Loucy (cell line): Measurements from ENCODE around the gene OR6J1.

Source experiments
- H2AFZ ChIP-seq: fragments of 200-600 bp; sonication (generic); 2 replicates; pipeline ENCODE4 v1.6.0; 2016; ENCODE audit warnings: antibody characterized with exemption, mild to moderate bottlenecking, low read length, moderate library complexity
- H3F3A ChIP-seq: fragments of 200-600 bp; 2 replicates; pipeline ENCODE4 v1.6.0; 2016; ENCODE audit warnings: antibody characterized with exemption, low read depth, mild to moderate bottlenecking
- H3K27me3 ChIP-seq: fragments of 200-600 bp; sonication (generic); 2 replicates; pipeline ENCODE4 v1.6.1; 2014; ENCODE audit warnings: low read length, mild to moderate bottlenecking; ENCODE audit not compliant: insufficient read depth, poor library complexity, severe bottlenecking
- H3K36me3 ChIP-seq: fragments of 200-600 bp; sonication (generic); 2 replicates; pipeline ENCODE4 v1.6.1; 2016; ENCODE audit warnings: low read length; ENCODE audit not compliant: insufficient read depth
- H3K4me1 ChIP-seq: fragments of 200-600 bp; sonication (generic); 2 replicates; pipeline ENCODE4 v1.5.1; 2014; ENCODE audit warnings: low read length, mild to moderate bottlenecking; ENCODE audit not compliant: insufficient read depth, poor library complexity, severe bottlenecking
- H3K4me2 ChIP-seq: fragments of 200-600 bp; sonication (generic); 2 replicates; pipeline ENCODE4 v1.6.0; 2014; ENCODE audit warnings: antibody characterized with exemption, low read length, low read depth, mild to moderate bottlenecking; ENCODE audit not compliant: poor library complexity, severe bottlenecking
- H3K4me3 ChIP-seq: fragments of 200-600 bp; sonication (generic); 2 replicates; pipeline ENCODE4 v1.5.1; 2014; ENCODE audit warnings: low read length, mild to moderate bottlenecking, mixed read lengths; ENCODE audit not compliant: poor library complexity, severe bottlenecking
- H3K79me2 ChIP-seq: fragments of 200-600 bp; sonication (generic); 2 replicates; pipeline ENCODE4 v1.6.1; 2014; ENCODE audit warnings: low read length; ENCODE audit not compliant: insufficient read depth
- H3K9ac ChIP-seq: fragments of 200-600 bp; sonication (generic); 2 replicates; pipeline ENCODE4 v1.6.0; 2014; ENCODE audit warnings: mild to moderate bottlenecking, low read depth, low read length, moderate library complexity; ENCODE audit not compliant: poor library complexity, severe bottlenecking
- H3K9me2 ChIP-seq: fragments of 200-600 bp; sonication (generic); replicated peaks from 2 replicates; pipeline ENCODE4 v1.6.1; 2016; ENCODE audit warnings: low read depth, low read length, mixed read lengths
- H3K9me3 ChIP-seq: fragments of 200-600 bp; sonication (generic); 2 replicates; pipeline ENCODE4 v1.6.1; 2014; ENCODE audit warnings: mild to moderate bottlenecking, antibody characterized with exemption, low read length, low read depth; ENCODE audit not compliant: insufficient read depth
- H4K20me1 ChIP-seq: fragments of 200-600 bp; sonication (generic); 2 replicates; pipeline ENCODE4 v1.6.0; 2014; ENCODE audit warnings: antibody characterized with exemption, low read length, mild to moderate bottlenecking; ENCODE audit not compliant: insufficient read depth, poor library complexity, severe bottlenecking
- CTCF ChIP-seq: fragments of 200-600 bp; sonication (generic); conservative IDR thresholded peaks from 2 replicates; pipeline ENCODE4 v1.5.1; 2014; ENCODE audit warnings: mild to moderate bottlenecking, antibody characterized with exemption, low read length
- EZH2phosphoT487 ChIP-seq: fragments of 200-600 bp; IDR thresholded peaks from 2 replicates; pipeline ENCODE4 v1.6.1; 2018; ENCODE audit warnings: antibody characterized with exemption, mild to moderate bottlenecking, moderate library complexity, borderline replicate concordance

The OR6J1 gene

GRCh38 chr14:22630486-22630885, 13.7 kb downstream of the OR6J1 start:
- H3K9ac ChIP-seq, result no peak overlapping the region
- no peaks in the 10 kb centered on the region for H3F3A ChIP-seq
- no peak overlapping the region for H3K4me3 ChIP-seq
- H3K79me2 ChIP-seq, result no peaks in the 10 kb centered on the region
- no peaks in the 10 kb centered on the region for H4K20me1 ChIP-seq
- peaks cover 3% of the 10 kb centered on the region for H3K27me3 ChIP-seq
- H3K9me3 ChIP-seq, result no peaks in the 10 kb centered on the region
- no peak for TF ChIP-seq EZH2phosphoT487
- no peak for TF ChIP-seq CTCF
- no peak overlapping the region for H3K4me2 ChIP-seq
- H3K36me3 ChIP-seq, result no peaks in the 10 kb centered on the region
- no peaks in the 10 kb centered on the region for H3K4me1 ChIP-seq
- H2AFZ ChIP-seq, result no peak overlapping the region
- no peaks in the 10 kb centered on the region for H3K9me2 ChIP-seq

- peaks cover 3% of the 10 kb centered on the region for H3K27me3 ChIP-seq
- H3K9me3 ChIP-seq, result no peaks in the 10 kb centered on the region
- H4K20me1 ChIP-seq, result no peaks in the 10 kb centered on the region
- H3K79me2 ChIP-seq, result no peaks in the 10 kb centered on the region
- H3F3A ChIP-seq, result no peaks in the 10 kb centered on the region
- no peak overlapping the region for H3K9ac ChIP-seq
- H2AFZ ChIP-seq, result no peak overlapping the region
- H3K9me2 ChIP-seq, result no peaks in the 10 kb centered on the region
- H3K36me3 ChIP-seq, result no peaks in the 10 kb centered on the region
- no peak overlapping the region for H3K4me2 ChIP-seq
- H3K4me1 ChIP-seq, result no peaks in the 10 kb centered on the region
- H3K4me3 ChIP-seq, result no peak overlapping the region
- TF ChIP-seq CTCF (no peak), EZH2phosphoT487 (no peak)
These were observed 14.1 kb downstream of the OR6J1 start for GRCh38 chr14:22630066-22630465.

GRCh38 chr14:22629361-22629760, 14.8 kb downstream of the OR6J1 start:
- H4K20me1 ChIP-seq, result no peaks in the 10 kb centered on the region
- H3K9ac ChIP-seq, result no peak overlapping the region
- no peak overlapping the region for H3K4me2 ChIP-seq
- H3K4me1 ChIP-seq, result no peaks in the 10 kb centered on the region
- H3K27me3 ChIP-seq, result peaks cover 3% of the 10 kb centered on the region
- H3F3A ChIP-seq, result no peaks in the 10 kb centered on the region
- H3K9me2 ChIP-seq, result no peaks in the 10 kb centered on the region
- no peaks in the 10 kb centered on the region for H3K36me3 ChIP-seq
- no peak overlapping the region for H2AFZ ChIP-seq
- no peak overlapping the region for H3K4me3 ChIP-seq
- TF ChIP-seq CTCF, result no peak
- TF ChIP-seq EZH2phosphoT487, result no peak
- no peaks in the 10 kb centered on the region for H3K79me2 ChIP-seq
- no peaks in the 10 kb centered on the region for H3K9me3 ChIP-seq
